NCI-H510A (cell line): ENCODE data around the gene COL27A1.

Source experiments
- DNase-seq: peaks from one replicate; lab custom pipeline; 2025; lab: John Stamatoyannopoulos, UW

COL27A1 gene

DNA sequence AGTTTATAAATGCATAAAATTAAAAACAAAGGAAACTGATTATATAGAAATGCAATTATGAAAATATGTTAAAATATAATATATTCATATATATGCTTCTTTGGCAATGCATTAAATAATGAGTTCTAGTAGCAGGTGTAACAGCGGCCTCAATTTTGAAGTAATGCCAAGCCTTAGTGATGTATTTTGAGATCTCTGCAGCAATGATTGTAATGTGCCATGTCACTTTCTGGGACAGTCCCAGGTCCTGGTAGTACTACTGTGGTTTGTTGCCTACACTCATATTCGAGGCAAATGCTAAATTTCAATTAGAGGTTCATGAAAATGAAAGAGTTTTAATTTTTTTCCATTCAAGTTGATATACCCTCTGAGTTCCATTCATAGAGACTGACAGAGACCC, 91.7 kb downstream of the COL27A1 start:
- no peak for DNase-seq

DNA sequence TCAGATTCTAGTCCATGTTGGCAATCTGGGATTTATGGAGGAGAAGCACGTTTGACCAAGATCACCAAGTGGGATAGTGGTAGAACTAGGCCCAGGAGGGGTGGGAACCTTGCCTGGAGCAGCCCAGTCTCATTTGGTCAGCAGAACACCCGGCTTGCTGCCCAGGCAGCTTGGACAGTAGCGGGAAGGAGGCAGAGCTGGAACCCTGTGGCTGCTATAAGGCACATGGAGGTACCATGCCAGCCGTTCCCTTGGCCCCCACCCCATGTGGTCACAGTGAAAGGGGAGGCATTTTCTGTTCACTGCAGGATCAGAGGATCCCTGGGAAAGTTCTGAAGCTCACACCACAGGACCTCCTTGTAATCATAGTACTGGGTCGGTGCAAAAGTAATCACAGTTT, 92.2 kb downstream of the COL27A1 start:
- no peak for DNase-seq

DNA sequence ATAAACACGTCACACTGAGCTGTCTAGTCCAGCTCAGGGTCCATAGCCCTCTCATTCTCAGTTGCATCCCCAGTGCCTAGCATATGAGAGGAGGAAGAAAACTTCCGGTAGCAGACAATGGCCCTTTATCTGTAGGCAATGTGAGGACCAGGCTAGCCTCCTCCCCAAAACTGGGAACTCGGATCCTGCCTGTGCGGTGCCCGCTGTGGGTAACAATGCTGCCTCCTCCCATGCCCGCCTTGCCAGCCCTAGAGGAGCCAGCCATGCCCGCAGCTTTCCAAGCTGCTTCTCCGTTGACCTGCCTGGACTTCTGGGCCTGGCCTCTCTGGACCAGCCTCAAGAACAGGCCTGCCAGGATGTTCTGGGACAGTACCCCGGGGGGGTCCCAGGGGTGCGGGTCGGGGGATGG, 93.0 kb downstream of the COL27A1 start:
- no peak for DNase-seq

DNA sequence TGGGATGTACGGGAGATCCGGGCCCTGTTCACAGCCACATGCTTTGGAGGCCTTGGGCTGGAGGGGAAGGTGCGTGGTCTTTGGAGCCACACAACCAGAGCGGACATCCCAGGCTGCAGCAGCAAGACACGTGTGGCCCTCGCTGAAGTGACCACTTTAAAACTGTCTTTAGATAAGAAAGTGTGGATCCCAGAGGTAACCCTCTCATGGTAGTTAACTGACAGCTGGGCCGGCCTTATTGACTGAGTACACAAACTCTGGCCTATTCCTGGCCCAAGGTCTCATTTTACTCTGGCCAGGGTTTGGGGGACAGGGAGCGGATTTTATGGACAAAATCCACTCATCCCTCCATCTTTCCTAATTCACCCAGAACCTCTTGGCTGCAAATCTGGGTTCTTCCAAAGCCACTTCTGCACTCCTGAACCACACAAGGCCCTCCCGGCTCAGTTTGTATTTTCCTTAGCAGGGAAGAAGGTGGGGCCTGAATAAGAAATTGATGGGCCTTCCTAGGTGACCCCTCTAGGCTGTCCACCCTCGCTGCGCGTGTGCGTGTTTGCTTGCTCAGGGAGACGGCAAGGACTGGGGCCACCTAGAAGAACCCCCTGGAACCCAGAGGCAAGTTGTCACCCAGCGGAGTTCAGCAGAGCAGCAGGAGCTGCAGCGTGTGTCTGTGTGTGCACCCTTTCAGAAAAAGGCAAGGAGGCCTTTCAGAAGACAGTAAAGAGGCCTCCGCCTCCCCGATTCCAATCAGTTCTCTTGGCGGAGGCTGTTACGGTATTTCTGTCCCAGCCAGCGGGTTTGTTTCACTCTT, 94.3 kb downstream of the COL27A1 start:
- DNase-seq, result no peak

DNA sequence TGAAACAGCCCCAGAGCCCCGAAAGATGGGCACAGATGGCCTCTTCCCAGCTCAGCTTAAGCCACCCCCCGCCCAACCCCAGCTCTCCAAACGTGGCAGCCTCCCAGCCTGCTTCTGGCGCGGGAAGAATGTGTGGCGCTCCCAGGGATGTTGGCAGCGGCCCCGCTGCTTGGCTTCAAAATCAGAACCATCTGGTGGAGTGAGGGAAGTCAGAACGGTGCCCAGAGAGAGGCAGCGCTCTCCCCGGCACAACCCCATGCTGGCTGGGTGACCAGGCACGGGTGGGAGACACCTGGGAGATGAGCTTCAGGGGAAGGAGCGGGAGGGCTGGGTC, 94.9 kb downstream of the COL27A1 start:
- no peak for DNase-seq

DNA sequence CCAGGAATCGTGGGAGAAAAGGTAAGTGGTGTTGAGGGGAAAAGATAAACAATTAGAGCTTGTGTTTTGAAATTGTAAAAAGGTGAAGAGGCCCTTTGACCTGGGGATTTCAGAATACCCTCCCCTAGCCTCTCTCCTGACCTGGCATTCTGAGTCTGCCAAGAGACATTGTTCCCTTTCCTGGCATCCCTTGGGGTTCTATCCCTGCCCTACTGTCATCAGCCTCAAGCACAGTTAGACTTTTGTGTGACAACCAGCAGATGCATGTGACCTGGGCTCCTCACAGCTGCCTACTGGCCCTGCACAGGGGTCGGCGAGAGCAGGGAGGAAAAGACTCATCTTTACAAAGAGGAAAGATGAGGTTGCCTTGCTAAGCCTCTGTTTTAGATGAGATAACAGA, 95.3 kb downstream of the COL27A1 start:
- no peak for DNase-seq

DNA sequence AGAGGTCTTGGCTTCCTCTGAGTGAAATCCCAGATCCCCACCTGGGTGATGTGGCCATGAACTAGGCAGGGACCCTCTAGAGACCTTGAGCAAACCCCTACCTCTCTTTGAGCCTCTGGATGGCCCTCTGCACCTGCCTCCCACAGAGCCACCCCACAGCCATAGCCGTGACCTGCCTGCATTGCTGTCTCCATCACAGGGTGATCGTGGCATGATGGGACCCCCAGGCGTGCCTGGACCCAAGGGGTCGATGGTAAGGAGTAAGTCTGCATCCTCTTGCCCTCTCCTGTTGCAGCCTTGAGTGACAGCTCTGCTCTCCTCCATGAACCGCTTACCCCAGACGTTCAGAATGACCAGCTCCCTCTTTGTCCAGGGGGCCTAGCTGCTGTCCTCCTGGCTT, 97.1 kb downstream of the COL27A1 start:
- DNase-seq, result no peak

DNA sequence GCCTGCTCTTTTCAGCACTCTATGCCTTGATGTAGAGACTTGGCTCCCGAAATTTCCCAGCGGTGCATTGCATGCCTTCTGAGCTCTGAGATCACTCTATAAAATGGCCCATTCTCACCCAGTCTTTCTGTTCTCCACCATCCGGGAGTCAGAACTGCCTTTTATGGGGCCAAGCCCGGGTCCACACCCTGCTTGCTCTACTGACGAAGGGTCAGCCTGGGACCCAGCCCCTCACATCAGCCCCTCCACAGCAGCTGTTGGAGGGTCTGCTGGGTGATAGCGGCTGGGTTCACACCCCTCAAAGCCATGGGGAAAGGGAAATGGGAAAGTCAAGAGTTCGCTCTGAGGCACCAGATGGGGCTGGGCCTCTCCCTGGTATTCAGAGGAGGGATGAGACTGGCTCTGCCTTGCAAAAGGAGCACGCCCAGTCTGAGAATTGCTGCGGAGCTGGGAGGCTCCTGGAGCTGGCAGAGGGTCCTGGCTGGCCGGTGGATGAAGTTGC, 101.5 kb downstream of the COL27A1 start:
- no peak for DNase-seq

DNA sequence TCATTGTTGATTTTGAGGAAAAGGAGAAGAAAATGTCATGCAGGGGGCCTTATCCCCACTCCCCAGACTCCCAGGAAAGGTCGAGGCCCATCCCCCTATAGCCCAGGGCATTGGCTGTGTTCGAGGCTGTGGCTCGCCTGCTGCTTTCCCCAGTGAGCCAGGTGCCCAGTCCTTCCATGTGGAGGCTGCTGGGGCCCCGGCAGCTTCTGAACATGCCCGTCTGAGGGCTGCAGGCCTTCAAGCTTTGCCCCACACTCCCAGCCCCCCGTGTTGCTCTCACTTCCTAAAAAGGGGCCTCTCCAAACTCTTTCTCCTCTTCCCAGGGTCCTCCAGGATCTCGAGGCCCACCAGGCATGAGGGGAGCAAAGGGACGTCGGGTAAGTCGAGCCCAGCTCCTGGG, 102.9 kb downstream of the COL27A1 start:
- no peak for DNase-seq

DNA sequence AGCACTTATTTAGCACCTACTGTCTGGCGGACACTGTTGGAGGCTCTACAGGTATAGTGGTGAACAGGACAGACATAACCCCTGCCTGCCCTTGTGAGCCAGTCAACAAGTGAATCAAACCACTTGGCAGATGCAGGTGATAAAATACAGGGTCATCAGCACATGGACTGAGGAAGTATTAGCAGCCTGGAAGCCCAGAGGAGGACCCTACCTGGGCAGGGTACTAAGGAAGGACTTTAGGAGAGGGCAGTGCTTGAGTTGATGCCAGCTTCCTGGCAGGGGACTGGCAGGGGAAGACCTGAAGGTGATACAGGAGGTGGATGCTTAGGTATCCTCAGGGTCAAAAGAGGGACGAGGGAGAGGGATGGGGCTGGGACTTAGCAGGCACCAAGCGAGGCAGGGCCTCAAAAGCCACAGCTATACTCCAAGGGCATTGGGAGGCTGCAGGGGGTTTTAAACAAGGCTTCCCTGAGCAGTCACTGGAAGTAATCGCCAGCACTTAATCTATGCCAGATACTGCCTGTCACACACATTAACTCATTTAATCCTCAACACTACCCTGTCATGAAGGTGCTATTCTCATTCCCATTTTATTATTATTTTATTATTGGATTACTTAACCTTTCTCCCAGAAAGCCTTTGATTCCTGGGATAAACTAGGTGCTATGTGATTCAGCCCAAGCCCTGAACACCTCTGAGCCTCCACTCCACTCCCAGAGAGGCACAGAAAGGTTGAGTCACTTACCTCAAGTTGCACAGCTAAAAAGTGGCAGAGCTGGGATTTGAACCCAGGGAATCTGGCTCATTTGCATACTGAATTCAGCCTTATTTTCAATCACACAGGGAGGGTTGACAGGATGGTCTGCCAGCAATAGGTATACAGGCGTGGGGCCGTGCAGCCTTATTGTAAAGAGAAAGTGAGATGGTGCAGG, 103.8 kb downstream of the COL27A1 start:
- DNase-seq, result no peak

DNA sequence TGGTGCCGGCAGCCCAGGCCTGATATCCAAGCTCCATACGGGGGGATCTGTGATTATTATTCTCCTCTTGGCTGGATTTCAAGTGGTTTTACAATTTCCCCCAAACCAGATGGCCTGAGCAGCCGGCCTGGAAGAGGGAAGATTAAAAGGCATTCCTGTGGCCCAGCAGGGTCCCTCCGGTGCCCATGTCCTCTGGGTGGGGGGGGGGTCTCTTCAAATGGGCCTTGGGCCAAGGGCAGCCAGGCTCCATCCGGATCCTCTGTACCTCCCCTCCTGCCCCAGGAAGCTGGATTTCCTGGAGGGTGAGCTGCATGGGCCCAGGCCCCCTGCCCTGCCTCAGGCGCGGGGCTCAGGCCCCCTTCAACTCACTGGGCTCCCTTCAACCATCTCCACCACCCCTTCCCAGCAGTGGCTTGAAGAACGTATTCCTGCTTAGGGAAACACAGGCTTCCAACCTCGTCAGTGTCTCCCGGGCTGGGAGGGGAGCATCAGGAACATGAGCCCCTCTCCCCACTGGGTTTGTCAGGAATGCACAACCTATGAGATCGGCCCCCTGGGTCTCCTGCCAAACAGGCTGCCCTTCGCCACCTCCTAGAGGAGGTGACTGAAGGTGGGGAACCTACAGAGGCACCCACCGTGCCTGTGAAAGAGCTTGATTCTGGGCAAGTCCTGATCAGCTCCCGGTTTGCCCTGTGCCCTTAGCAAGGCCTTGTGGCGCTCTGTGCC, 104.6 kb downstream of the COL27A1 start:
- DNase-seq, result no peak

DNA sequence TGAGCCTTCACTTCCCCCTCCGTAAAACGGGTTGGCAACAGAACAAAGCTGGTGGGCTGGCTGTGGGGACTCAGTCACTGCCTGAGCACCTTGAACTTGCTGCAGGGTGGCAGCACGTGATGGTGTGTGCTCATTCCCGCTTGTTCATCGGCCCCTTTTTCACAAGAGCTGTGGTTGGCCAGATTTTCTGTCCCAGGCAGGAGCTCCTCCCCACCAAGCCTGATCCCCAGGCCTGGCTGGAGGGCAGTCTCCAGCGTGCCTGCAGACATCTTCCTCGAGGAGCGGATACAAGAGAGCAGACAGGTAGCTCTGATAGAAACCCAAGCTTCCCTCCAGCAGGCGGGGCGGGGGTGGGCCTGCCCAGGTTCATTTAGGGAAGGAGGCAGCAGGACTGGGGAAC, 105.7 kb downstream of the COL27A1 start:
- DNase-seq, result no peak

DNA sequence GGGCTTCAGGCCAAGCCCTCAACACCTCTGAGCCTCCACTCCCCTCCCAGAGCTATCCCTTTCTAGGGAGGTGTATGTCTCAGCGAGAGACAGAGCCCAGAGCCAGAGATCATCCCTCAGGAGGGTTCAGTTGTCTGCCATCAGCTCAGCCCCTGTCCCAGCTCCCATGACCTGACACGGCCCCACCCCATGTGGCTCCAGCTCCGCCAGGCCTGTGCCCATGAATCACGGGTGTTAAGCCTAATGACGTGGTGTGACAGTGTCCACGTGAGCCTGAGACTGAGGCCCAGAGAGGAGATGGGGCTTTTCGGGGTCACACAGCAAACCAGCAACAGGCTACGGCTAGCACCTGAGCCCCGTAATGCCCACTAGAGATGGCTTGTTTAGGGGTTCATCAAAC, 106.7 kb downstream of the COL27A1 start:
- DNase-seq, result no peak

DNA sequence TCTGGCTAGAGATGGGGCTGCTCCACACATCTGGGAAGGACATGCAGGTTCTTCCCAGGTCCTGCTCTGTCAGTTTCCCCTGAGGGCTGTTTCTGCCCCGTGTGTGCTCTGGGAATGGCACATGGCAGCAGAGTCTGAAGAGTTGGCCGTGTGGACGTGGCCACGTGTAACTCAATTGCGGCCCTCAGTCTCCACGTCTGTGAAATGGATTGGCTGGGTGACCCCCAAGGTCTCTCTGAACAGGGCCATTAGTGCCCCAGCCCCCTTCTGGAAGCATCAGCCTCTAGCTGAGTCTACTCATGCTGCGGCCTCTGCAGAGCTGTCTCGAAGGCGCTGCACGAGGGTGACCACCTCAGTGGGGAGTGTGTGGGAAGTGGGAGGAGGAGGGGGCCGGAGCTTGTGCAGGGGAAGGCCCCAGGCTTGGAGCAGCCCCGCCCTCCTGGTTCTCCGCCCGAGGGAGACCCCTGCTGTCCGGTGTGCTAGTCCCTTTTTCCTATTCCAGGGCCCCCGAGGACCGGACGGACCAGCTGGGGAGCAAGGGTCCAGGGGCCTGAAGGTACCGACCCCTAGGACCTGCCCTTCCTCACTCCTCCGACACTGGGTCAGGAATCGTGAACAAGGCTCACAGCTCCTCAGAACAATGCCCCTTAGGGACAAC, 108.6 kb downstream of the COL27A1 start:
- DNase-seq, result no peak

DNA sequence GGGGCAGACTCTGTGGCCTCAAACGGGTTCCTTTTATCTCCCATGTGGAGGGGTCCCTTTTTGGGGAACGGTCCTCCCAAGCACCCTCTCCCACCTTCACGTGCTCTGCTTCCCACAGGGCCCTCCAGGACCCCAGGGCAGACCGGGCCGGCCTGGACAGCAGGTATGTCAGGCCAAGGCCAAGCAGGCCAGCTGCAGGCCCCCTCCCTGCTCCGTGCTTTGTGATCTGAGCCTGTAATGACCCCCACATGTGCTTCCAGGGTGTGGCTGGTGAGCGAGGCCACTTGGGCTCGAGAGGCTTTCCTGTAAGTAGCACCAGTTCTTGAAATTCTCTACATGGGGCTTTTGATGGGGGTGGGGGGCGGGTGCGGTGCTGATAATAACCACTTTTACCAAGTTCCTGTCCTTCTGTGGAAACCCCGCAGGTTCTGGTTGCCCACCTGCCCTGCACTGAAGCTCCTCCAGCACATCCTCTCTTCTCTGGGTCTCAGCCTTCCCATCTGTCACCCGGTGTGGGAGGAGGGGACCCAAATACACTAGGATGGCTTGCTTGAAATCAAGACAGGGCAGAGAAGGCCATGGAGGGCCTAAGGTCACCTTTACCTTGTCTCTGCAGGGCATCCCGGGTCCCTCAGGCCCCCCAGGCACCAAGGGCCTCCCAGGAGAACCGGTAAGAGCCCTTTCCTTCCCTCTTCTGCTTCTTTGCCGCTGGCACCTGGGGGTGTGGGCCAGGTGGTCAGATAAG, 109.6 kb downstream of the COL27A1 start:
- no peak for DNase-seq

DNA sequence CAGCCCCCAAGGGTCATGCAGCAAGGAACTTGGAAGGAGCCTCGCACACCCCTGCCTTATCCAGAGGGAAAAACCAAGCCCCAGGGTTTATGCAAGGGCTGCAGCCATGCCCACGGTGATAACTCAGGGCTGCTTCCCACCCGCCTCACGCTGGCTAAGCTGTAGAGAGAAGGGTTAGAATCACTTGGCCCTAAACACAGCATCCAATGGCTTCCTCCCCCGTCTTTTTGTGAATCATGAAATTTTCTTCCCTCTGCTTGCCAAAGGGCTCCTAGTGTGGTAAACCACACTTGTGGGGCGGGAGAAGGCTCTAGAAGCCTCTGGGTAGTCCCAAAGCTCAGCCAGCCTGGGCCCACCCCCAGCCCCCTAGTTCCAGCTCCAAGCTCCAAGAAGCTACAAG, 111.6 kb downstream of the COL27A1 start:
- no peak for DNase-seq

DNA sequence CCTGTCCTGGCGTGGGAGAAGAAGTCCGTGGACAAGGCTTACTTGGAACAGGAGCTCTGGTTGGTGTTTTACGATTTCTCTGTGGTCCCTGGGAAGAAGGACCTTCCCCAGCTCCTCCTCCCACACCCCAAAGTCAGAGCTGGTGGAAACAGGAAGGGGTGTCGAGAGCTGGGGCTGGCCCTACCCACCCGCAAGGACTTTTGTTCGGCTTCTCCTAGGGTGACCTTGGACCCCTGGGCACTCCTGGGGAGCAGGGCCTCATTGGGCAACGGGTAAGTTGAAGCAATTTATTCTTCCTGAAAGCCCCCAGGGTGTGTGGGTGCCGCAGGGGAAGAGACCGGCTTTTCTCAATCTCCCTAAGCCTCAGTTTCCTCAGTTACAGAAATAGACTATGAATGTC, 113.7 kb downstream of the COL27A1 start:
- DNase-seq, result no peak

DNA sequence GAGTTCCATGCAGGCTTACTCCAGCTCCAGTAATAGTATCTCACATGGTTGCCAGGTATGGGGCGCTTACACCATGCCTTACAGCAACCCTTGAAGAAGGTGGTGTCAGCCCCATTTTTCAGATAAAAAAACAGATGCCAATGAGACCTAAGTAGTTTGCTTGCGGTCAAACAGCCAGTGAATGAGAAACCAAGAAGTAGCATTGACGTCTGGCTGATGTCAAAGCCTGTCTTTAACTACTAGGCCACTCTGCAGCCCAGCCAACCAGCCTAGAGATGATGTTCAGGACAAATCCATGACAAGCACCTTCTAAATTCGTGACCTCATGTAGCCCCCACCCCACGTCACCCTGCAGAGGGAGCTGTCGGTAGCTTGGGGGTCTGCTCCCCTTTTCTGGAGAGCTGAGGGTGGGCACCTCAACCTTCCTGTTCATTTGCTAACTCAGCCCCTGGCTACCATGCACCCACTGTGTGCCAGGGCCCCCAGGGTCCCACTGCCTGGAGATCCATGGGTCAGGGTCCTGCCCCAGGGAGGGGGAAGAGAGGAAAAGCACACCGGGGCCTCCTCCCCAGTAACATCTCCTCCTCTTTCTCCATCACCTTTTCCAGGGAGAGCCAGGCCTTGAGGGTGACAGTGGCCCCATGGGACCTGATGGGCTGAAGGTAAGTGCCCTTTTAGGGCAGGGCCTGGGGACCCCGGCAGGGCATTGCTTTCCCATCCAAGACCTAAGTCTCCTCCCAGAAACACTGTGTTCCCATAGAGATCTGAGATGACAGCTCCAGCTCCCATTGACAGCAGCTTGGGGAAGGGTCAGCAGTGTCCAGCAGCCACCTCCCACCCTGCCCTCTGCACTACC, 115.0 kb downstream of the COL27A1 start:
- no peak for DNase-seq

DNA sequence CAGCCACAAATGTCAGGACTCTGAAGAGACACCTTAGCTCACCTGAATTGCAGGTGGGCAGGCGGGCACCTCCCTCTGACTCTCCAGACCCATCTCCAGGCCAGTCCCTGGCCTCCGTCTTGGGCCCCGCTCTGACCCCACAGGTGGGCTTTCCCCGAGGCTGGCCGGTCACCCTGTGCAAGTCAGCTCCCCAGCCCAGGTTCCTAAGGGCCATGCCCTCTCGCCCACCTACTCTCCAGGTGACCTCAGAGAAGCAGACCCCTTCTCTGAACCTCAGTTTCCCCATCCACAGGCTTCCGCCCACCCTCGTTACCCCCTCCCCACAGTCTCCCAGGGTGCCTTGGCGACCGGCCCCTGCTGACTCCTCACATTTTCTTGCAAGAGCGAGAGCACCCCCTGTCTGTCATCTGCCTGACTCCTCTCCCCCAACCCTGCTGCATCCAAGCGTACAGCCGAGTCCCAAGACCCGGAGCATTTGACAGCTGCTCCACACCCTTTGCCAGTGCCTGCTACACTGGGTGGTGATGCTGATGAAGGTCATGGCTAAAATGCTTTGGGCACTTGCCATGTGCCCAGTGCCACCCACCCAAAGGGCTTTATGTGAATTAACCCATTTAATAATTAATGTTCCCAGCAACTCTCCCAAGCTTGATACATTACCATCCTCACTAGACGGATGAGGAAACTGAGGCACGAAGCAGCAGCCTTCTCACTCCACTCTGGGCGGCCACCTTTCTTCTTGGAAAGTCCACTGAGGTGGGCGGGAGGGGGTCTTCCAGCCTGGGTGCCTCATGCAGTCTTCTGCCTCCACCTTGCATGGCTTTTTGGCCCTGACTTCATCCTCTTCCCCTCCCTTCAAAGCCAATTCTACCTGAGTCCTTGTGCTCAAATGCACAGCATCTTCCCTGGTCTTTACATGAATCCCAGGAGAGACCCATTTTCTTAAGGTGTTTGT, 116.5 kb downstream of the COL27A1 start:
- no peak for DNase-seq
